SK-N-DZ (cell line): ENCODE measurements around the gene RPLP2.

Source experiments
- DNase-seq: peaks from one replicate; pipeline ENCODE4 v3.0.0-alpha.2; 2015; ENCODE audit warnings: low spot score

The RPLP2 gene

DNA sequence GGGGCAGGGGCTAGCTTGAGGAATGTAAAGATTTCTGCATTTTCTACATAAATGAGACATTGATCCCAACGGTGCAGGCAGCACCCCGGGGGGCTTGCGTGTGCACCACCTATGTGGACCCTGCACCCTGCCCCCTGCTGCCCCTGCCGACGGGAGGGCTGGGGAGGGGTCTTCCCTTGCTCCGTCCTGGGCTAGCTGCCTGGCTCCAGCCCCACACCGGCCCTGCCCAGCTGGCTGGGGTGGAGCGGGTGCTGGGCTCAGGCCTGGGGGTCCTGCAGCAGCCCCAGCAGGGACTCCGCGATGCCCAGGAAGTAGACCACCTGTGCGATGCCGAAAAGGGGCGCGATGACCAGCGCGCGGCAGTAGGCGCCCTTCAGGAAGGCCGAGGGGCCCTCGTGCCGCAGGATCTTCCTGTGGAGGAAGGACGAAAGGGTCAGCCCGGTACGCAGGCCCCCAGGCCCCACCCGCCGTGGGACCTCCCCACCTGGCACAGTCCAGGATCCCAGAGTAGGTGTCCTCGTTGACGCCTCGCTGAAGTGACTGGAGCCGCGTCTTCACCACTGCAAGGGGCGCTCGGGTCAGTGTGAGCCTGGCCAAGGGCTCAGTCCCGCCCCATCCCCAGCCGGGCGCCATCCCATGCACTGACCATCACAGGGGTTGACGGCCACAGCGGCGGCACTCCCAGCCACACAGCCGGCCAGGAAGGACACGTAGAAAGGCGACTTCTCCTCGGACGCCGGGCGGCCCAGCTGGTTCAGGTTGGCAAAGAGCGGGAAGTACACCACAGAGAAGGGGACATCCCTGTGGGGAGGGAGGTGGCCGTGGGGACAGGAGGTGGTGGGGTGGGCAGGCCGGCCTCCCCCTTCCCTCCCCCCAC, 17.9 kb upstream of the RPLP2 start:
- no peak for DNase-seq

DNA sequence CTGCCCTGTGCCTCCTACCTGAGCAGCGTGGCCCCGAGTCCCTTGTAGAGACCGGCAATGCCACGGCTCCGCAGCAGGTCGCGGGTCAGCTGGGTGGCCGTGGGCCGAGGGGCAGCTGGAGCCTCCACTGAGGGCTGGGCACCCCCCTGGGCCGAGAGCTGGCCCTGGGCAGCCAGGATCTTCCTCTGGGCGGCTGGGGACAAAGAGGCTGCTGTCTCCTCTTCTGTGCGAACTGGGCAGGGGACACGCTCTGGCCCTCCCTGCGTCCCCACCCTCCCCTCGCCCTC, 17.3 kb upstream of the RPLP2 start:
- DNase-seq: no peak

DNA sequence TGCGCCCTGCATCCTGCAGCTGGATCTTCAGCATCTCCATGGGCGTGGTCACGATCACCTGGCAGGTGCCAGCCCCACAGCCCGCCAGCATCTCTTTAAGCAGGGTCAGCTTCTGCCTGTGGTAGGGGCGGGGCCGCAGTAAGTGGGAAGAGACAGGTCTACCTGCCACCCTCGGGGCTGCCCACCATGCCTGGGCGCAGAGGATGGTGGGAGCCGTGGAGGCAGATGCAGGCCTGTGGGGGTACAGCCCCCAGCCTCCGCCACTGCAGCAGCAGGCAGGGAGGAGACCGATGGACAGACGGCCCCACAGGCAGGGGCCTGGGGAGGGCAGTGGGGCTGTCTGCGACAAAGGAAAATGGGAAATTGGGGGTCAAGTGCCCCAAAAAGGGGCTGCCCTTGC, 16.9 kb upstream of the RPLP2 start:
- DNase-seq: no peak

DNA sequence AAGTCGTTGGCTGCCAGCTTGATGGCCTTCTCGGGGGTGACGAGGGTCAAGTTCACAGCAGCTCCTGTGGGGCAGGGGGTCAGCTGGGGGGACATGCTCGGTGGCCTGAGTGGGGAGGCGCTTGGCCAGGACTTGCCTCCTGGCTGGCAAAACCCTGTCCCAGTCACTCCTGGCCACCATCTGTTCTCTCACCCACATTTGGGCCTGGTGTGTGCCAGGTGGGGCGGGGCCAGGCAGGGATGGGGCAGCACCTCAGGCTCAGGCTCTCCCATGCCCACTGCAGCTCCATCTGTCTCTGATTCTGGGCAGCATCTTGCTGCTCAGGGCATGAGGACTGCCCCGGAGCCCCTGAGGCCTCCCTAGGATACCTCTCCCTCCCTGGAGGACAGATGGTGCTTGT, 16.2 kb upstream of the RPLP2 start:
- DNase-seq: no peak

DNA sequence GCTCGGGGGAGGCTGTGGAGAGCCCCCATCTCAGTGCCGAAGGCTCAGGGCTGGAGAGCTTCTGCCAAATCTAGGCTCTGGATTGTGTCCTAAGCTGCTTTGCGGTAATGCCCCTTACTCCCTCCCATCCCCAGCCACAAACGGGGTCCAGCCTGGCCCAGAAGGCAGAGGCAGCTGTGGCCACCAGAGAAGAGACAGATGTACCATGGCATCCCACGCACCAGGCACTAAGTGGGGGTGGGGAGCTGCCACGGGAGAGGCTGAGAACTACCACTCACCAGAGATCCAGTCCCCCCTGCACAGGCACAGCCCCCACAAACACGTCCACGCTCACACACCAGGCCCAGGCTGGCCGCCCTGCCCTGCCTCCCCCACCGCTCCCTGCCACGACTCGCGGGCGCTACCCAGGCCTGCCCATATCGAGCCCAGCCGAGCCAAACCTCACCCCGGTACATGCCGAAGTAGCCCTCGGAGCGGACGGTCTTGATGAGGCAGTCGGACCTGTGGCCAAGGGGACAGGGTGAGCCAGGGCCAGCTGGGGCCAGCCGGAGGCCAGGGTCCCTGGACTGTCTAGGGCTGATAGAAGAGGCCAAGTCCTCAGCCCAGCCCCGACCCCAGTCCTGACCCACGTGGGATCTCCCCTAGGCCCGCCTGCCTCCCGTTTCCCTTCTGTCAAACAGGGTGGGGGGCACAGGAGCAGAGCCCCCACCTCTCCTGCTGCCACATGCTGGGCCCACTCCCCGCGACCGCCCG, 15.6 kb upstream of the RPLP2 start:
- DNase-seq: no peak

DNA sequence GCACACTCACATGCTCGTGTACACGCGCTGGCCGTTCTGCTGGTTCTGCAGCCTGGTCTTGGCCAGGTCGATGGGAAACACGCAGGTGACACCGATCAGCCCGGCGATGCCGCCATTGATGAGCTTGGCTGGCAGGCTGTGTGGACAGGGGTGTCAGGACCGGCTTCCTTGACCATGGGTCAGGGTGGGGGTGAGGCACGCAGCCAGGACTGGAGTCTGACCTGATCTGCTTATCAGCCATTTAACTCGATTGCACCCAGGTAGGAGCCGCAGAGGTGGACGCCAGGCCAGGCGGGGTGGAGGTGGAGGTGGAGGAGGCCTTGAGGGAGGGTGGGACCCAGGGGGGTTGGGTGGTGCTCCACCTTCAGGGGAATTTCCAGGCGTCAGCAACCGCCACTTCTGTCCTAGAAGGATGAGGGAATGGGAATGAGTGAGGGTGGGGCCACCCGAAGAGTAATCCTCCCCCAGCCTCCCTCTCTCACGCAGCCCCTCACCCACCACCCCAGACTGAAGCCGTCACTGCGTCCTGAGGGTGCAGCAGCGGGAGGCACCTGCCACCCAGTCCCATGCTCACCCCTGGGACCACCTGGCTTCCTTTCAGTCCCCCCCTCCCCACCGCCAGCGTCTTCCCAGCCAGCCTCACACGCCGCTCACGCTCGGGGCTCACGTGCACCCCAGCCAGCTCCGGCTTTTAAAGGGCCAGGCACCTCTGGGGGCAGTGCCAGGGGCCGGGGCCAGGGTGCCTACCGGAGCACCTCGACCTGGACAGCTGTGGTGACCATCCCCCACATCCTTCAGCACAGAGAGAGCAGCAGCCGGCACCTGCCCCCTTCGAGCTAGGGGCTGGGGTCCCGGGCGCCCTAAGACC, 14.8 kb upstream of the RPLP2 start:
- DNase-seq: no peak

DNA sequence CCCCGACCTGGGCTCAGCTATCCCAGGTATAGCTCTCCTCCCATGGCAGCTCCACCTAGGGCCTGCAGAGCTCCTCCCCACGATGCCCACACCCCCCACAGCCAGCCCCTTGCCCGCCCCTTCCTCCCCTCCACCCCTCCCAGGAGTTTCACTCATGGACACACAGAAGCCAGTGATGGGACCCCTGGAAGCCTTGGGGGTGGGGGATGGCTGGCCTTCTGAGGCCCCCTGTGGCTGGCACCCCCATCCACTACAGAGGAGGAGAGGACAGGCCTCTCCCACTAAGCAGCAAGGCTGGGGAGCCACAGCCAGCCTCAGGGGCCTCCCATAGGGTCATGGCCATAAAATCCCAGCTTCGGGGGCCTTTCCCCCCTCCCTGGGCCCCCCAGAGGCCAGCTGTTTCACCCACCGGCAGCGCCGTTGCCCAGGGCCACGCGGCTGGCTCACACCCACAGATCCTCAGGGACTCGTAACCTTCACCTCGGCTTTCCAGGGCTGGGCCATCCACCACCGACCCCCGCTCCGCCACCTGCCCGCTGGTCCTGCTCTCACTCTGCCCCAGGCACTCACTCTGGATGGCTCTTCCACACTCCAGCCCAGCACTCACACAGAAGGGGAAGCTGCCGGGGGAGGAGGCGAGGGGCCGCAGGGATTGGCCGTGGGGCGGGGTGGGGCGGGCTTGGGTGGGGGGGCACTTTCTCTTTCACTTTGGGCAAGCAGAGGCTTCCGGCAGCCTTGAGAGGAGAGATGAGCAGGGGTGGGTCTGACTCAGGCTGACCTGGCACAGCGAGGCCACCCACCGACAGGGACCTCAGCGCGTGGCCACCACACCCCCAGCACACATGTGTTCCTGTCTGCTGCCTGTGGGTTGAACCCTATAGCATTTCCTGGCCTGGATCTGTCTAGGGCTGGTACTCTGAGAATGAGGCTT, 13.9 kb upstream of the RPLP2 start:
- DNase-seq: peak; percentile 70

DNA sequence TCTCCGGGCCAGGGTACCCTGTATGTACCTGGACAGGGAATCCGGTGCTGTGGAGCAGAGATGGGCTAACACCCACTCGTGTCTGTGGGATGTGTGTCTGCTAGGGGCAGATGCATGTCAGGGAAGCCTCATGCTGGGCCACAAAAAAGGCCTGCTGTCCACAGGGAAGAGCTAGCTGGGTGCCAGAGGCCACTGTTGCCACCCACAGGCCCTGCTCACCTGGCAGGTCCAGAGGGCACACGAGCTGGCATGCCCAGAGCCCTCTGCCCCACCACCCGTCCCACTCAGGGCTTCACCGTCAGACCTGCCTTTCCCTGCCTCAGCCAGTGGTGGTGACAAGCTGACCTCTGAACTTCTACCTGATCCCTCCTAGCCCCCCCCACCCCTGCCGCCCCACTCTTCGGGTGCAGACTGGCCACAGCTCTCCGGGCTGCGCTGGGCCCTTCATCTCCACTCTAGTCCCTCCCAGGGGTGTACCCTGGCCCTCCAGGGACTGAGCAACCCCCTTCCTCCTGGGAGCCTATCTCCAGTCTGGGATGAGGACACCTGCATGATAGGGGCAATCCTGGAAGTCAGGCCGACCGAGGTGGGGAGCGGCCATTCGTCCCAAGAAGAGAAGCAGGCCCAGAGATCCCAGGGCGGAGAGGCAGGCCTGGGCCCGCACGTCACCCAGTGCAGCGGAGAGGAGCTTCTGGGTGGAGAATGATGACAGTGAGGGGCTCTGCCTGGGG, 13.0 kb upstream of the RPLP2 start:
- no peak for DNase-seq

DNA sequence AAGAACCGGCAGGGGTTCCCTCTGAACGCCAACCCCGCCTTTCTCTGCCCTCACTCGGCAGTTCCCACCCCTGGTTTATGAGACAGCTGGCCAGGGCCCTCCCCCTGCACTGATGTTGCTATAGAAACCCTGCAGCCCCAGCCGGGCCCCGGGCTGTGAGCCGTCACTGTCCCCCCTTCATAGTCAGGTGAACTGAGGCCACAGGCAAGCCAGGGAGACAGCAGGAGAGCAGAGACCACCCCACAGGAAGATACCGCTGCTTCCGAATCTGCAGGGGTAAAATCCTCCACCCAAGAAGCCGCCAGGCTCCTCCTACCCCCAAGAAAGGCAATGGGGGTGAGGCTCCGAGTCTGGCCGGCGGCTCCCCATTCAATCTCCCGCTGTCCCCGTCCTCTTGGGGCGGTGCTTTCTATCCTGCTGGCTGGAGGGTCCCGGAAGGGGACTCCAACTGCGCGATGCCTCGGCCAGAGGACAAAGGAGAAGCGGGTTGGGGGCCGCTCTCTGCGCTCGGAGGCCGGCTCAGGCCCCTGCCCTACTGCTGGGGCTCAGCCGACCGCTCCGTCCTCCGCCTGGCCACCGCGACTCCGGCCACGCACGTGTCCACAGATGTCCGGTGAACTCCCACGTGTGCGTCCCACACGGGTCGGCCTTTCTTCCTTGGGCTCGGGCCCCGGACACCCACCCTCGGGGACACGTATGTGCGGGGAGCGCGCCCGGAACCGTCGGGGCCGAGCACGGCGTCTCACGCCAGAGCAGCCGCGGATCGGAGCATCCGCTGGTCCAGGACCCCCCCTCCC, 12.3 kb upstream of the RPLP2 start:
- peak; percentile 82 for DNase-seq

DNA sequence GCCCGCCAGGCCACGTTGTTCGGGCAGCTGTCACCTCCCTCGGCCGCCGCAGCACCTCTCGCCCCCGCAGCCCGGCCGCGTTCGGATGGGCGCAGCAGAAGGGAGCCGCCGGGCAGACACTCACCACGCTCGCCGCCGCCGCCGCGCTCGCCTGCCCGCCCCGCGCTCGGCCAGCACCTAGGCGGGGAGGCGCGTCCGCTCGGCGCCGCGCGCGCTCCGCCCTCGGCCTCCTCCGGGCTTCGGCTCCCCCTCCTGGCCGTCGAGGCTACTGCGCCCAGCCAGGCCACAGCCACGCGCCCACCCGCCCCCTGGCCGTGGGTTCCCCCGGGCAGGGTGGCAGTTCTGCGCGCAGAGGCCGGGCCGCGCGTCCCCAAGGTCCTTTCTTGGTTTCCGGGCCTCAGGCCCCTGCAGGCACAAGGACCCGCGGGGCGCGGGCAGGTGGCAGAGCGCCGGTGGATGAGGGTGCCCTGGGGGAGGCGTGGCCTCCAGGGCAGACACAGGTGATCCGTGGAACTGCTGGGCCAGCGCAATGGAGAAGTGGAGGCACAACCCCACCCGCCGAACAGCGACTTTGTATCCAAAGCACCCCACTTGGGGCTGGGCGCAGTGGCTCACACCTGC, 11.6 kb upstream of the RPLP2 start, which contains the start of gene SLC25A22:
Gene SLC25A22 (minus strand): TSS at position 189 of the 621 bp plus-strand sequence. CDS start 3,275 bp downstream, outside the sequence.
- peak; percentile 79 for DNase-seq

DNA sequence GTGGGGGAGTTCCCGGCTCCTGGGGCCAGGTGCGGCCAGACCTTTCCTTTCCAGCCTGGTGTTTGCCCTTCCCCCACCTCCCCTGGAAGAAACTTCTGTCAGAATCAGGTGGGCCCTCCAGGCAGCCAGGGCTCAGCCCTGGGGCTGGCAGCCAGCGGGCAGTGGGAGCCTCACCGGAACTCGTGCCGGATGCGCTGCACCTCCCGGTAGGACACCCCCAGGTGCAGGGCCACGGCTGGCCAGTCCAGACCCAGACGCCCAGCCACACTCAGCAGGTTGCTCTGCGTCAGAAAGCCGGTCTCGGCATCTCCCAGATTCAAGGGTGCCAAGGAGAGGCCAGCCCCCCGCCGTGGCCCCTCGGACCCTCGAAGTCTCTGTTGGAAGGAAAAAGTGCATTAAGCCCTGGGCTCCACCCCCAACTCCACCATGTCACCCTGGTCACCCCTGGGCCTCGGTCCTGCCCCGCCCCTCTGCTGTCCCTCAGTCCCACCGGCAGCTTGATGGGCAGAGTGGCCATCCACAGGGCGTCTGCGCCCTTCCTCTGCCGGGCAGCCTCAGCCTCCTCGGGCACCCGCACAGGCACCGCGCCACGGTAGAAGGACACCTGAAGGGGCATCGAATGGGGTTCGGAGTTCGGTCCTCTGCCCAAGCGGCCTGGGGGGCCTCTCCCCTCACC, 10.0 kb upstream of the RPLP2 start:
- no peak for DNase-seq

DNA sequence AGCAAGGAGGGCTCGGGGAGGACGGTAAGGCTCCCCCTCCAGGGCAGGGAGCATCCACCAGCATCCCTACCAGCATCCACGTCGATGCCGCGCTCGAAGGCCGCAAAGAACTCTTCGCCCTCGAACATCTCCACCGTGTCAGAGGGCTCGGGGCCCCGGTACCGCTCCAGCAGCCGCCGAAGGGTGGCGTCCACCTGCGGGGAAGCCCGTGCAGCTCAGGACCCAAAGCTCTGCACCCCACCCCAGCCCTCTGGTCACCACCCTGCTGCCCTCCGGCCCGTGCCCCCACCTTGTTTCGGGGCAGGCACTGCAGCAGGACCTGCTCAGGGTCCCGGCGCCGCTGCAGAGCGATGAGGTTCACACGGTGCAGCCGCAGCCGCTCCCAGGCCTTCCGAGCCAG, 9.3 kb upstream of the RPLP2 start:
- no peak for DNase-seq

DNA sequence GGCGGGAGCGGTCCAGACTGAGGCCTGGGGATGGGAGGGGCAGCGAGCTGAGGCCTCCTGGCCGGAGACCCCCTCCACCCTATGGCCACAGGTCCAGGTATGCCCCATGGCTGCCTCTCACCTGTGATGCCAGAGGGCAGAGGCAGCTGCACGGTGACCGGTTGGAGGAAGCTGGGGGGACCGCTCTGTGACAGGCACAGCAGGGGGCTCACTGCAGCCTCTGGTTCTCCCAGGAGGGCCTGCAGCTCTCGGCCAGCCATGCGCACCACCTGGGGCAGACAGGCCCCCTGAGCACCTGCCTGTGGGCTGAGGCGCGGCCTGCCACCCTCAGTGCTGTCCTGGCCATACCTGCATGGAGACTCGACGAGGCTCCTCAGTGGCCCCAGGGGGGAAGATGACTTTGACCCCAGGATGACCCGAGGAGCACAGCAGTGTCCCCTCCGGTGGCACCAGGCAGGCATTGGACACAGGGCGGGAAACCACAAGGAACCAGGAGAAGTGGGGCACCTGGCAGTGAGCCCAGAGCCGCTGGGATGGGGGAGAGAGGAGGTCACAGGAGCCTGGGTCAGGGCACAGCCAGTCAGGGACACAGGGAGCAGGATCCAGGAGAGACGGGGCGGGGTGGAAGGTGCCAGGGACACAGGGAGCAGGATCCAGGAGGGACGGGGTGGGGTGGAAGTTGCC, 8.5 kb upstream of the RPLP2 start:
- no peak for DNase-seq

DNA sequence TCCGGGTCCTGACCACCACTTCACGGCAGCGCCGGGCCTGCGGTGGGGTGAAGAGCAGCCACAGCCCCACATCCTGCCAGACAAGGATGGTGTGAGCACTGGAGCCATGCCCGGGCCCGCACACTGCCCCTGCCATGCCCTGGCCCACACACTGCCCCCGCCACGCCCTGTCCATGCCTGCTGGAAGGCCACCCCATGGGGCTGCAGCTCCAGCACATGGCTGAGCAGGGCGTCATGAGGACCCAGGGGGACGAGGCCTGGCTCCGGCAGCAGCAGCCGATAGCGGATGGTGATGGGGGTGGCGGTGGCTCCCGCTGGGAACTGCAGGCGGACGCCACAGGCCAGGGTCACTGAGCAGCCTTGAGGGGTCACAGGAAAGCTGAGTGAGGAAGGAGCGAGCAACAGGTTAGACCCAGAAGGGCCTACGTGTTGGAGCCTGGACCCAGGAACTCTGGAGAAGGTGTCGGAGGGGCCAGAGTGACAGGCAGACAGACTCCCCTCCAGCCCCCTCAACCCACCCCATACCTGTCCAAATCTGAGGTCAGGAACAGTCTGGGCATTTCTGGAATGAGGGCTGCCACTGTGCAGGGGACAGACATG, 7.6 kb upstream of the RPLP2 start:
- DNase-seq: no peak

DNA sequence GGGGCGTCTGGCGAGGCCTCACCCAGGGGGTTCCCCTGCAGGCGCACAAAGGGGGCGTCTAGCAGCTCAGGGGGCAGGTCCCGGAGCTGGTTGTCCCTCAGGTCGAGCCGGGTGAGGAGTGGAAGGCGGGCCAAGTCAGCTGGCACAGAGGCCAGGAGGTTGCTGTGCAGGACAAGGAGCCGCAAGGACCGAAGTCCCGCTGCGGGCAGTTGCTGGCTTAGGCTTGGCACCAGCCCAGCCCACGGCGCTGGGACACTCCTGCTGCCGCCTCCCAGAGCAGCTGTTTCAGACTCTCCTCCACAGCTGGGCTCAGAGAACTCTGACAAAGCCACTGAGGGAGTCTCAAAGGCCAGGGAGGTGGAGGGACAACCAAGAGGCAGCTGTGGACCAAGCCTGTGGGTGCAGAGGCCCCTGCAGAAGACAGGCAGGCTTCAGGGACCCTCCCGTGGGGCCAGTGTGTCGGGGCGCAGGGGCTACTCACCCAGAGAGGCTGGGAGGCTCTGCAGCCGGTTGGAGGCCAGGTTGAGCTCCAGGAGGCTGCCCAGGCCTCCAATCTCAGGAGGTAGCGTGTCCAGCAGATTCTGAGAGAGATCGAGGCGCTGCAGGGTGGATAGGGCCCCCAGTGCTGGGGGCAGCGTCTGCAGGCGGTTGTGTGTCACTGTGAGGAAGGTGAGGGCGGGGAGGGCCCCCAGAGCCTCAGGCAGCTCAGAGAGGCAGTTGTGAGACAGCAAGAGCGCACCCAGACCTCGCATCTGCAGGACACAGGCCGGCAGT, 6.9 kb upstream of the RPLP2 start:
- DNase-seq: no peak

DNA sequence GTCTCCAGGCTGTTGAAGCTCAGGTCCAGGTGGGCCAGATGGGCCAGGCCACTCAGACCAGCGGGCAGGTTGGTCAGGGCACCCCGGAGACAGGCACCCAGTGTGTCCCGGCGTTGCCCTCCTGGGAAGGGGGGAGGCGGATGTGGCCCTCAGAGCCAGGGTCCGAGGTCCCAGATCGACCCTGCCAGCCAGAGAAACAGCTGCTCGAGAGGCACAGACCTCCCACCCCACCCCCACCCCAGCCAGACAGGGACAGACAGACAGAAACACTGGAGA, 6.4 kb upstream of the RPLP2 start:
- DNase-seq: no peak
